ENCODE results near the gene CCDC61. TPM values are rescaled to one million over a fixed set of nuclear protein-coding genes. Genes with fewer than 3 reads are reported as not detected.

The CCDC61 gene
- total RNA-seq, 1 donor: 3.6 TPM

DNA sequence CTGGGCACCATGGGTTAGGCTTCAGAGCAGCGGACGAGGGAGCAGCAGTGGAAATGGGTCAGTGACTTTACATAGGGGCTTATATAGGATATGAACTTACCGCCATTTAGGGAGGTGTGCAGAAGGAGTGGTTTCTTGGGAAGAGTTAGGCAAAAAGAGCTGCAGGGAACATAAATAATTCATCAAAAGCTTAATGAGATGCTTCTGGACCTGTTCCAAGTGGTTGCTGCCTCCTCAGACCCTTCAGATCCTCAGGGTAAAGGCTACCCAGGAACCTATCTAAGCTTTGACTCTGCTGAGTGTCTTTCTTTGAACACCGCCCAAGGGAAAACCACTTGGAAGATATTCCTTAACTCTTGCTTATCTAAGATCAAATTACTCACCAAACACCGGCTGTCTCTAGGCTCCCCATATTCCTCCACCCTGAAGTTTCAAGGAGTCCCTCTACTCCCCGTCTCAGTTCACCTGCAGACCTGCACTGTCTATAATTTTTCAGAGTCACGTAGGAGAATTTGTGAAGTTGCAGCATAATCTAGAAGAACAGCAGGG is 45.8 kb downstream of the CCDC61 start, which contains the start of gene IGFL4:
Gene IGFL4, minus strand, starts transcription at position 51 of the 549 bp plus-strand sequence. Its CDS starts 40 bp downstream, at position 11.
- Histone ChIP-seq H3K79me2 (ENCODE audit: insufficient read depth, low read length) (no peaks in the 10 kb centered on the region), H3K4me1 (ENCODE audit: insufficient read depth, low read length) (no peaks in the 10 kb centered on the region), H3K4me2 (ENCODE audit: insufficient read depth, low read length) (no peak within 1 kb of the TSS), H3K36me3 (ENCODE audit: insufficient read depth, low read length) (no peaks in the 10 kb centered on the region), H2AFZ (ENCODE audit: low read length) (no peak within 1 kb of the TSS), H3K4me3 (ENCODE audit: insufficient read depth, low read length) (no peak within 1 kb of the TSS), H3K9me3 (ENCODE audit: low read depth, low read length) (peaks cover 20% of the 10 kb centered on the region), H4K20me1 (ENCODE audit: insufficient read depth, low read length) (no peaks in the 10 kb centered on the region), H3K27ac (ENCODE audit: low read depth, low read length) (no peak within 1 kb of the TSS), H3K27me3 (ENCODE audit: insufficient read depth, low read length) (peaks cover 48% of the 10 kb centered on the region)
- DNase-seq (ENCODE audit: insufficient read length, low spot score, missing footprints): no peak
- no peak for TF ChIP-seq CTCF (IDR thresholded peaks at IDR 0.05; ENCODE audit: extremely low read depth, low read depth, low read length)

- no peak for TF ChIP-seq CTCF (IDR thresholded peaks at IDR 0.05; ENCODE audit: extremely low read depth, low read depth, low read length)
- Histone ChIP-seq H3K36me3 (ENCODE audit: insufficient read depth, low read length) (no peaks in the 10 kb centered on the region), H3K27me3 (ENCODE audit: insufficient read depth, low read length) (peaks cover 48% of the 10 kb centered on the region), H3K4me2 (ENCODE audit: insufficient read depth, low read length) (no peak overlapping the region), H2AFZ (ENCODE audit: low read length) (no peak overlapping the region), H3K4me3 (ENCODE audit: insufficient read depth, low read length) (no peak overlapping the region), H4K20me1 (ENCODE audit: insufficient read depth, low read length) (no peaks in the 10 kb centered on the region), H3K4me1 (ENCODE audit: insufficient read depth, low read length) (no peaks in the 10 kb centered on the region), H3K27ac (ENCODE audit: low read depth, low read length) (no peak overlapping the region), H3K79me2 (ENCODE audit: insufficient read depth, low read length) (no peaks in the 10 kb centered on the region), H3K9me3 (ENCODE audit: low read depth, low read length) (peaks cover 20% of the 10 kb centered on the region)
- no peak for DNase-seq (ENCODE audit: insufficient read length, low spot score, missing footprints)
These were observed 47.1 kb downstream of the CCDC61 start for GRCh38 chr19:46042252-46042883.

DNA sequence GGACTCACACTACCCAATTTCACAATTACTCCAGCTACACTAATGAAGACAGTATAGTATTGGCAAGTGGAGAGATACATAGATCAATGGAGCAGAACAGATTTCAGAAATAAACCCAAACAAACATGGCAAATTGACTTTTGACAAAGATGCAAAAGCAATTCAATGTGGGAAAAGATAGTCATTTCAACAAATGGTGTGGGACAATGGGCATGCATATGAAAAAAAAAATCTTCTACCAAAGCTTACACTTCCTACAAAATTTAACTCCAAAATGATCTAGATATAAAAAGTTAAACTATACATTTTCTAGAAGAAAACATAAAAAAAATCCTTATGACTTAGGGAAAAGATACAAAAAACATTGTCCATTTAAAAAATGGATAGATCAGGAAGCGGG is 48.3 kb downstream of the CCDC61 start:
- no peak overlapping the region for H3K4me2 ChIP-seq (ENCODE audit: insufficient read depth, low read length)
- H3K4me1 ChIP-seq (ENCODE audit: insufficient read depth, low read length): no peaks in the 10 kb centered on the region
- no peak overlapping the region for H3K27ac ChIP-seq (ENCODE audit: low read depth, low read length)
- H2AFZ ChIP-seq (ENCODE audit: low read length): no peak overlapping the region
- peaks cover 20% of the 10 kb centered on the region for H3K9me3 ChIP-seq (ENCODE audit: low read depth, low read length)
- DNase-seq (ENCODE audit: insufficient read length, low spot score, missing footprints): no peak
- H3K79me2 ChIP-seq (ENCODE audit: insufficient read depth, low read length): no peaks in the 10 kb centered on the region
- no peaks in the 10 kb centered on the region for H3K36me3 ChIP-seq (ENCODE audit: insufficient read depth, low read length)
- no peaks in the 10 kb centered on the region for H4K20me1 ChIP-seq (ENCODE audit: insufficient read depth, low read length)
- no peak for TF ChIP-seq CTCF (IDR thresholded peaks at IDR 0.05; ENCODE audit: extremely low read depth, low read depth, low read length)
- no peak overlapping the region for H3K4me3 ChIP-seq (ENCODE audit: insufficient read depth, low read length)
- H3K27me3 ChIP-seq (ENCODE audit: insufficient read depth, low read length): peaks cover 52% of the 10 kb centered on the region

DNA sequence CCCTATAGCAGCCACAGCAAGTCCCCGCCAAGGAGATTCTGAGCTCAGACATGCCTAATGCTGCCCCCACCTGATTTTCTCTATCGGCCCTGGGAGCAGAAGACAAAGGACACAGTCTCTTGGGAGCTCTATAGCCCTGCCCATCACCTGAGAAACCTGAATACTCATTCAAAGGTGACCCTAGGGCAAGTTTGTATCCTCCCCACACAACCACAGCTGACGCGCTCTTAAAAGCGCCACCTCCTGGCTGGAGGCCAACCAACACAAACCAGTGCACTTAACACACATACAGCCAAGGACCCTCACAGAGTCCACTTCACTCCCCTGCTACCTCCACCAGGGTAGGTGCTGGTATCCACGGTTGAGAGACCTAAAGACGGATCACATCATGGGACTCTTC is 54.3 kb downstream of the CCDC61 start:
- no peak for TF ChIP-seq CTCF (IDR thresholded peaks at IDR 0.05; ENCODE audit: extremely low read depth, low read depth, low read length)
- H3K9me3 ChIP-seq (ENCODE audit: low read depth, low read length): no peaks in the 10 kb centered on the region
- H3K4me3 ChIP-seq (ENCODE audit: insufficient read depth, low read length): no peak overlapping the region
- DNase-seq (ENCODE audit: insufficient read length, low spot score, missing footprints): no peak
- no peaks in the 10 kb centered on the region for H3K4me1 ChIP-seq (ENCODE audit: insufficient read depth, low read length)
- no peaks in the 10 kb centered on the region for H3K36me3 ChIP-seq (ENCODE audit: insufficient read depth, low read length)
- H3K79me2 ChIP-seq (ENCODE audit: insufficient read depth, low read length): no peaks in the 10 kb centered on the region
- no peak overlapping the region for H3K4me2 ChIP-seq (ENCODE audit: insufficient read depth, low read length)
- no peak overlapping the region for H3K27ac ChIP-seq (ENCODE audit: low read depth, low read length)
- H3K27me3 ChIP-seq (ENCODE audit: insufficient read depth, low read length): peaks cover 64% of the 10 kb centered on the region
- no peaks in the 10 kb centered on the region for H4K20me1 ChIP-seq (ENCODE audit: insufficient read depth, low read length)
- no peak overlapping the region for H2AFZ ChIP-seq (ENCODE audit: low read length)
